GM10266 (cell line): ENCODE data around the gene LRCOL1.

Experiments
- DNase-seq: peaks from one replicate; pipeline ENCODE4 v3.0.0; 2012; ENCODE audit errors: extremely low spot score
- TF ChIP-seq, protein P1 (sequence below): IDR thresholded peaks from 2 replicates; pipeline ENCODE4 v1.5.1; 2012; ENCODE audit warnings: mild to moderate bottlenecking, low read depth; ENCODE audit not compliant: control insufficient read depth, insufficient read depth; ENCODE audit errors: missing control alignments

Gene LRCOL1

GRCh38 chr12:132620899-132621656, 10.7 kb upstream of the LRCOL1 start:
- TF ChIP-seq, protein P1, sequence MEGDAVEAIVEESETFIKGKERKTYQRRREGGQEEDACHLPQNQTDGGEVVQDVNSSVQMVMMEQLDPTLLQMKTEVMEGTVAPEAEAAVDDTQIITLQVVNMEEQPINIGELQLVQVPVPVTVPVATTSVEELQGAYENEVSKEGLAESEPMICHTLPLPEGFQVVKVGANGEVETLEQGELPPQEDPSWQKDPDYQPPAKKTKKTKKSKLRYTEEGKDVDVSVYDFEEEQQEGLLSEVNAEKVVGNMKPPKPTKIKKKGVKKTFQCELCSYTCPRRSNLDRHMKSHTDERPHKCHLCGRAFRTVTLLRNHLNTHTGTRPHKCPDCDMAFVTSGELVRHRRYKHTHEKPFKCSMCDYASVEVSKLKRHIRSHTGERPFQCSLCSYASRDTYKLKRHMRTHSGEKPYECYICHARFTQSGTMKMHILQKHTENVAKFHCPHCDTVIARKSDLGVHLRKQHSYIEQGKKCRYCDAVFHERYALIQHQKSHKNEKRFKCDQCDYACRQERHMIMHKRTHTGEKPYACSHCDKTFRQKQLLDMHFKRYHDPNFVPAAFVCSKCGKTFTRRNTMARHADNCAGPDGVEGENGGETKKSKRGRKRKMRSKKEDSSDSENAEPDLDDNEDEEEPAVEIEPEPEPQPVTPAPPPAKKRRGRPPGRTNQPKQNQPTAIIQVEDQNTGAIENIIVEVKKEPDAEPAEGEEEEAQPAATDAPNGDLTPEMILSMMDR: no peak
- DNase-seq: no peak

GRCh38 chr12:132620113-132620898, 9.9 kb upstream of the LRCOL1 start:
- no peak for DNase-seq
- TF ChIP-seq, protein P1: no peak

DNA sequence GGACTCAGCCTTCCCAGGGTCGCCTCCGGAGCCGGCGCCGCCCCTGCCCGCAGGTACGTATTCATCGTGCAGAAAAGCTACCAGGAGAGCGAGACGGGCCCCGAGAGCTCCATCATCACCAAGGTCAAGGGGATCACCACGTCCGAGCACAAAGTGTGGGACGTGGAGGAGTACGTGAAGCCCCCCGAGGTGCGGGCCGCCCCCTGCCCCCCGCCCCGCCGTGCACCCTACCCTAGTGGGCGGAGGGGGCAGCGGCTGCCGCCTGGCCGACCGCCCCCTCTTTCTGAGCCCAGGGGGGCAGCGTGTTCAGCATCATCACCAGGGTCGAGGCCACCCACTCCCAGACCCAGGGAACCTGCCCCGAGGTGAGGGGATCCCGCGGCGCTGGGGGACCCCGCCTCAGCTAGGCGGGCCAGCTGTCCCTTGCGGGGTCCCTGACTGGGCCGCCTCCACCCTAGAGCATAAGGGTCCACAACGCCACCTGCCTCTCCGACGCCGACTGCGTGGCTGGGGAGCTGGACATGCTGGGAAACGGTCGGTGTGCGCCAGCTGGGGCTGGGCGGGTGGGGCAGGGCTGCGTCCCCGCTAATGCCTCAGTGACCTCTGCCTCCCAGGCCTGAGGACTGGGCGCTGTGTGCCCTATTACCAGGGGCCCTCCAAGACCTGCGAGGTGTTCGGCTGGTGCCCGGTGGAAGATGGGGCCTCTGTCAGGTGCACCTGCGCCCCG, 9.2 kb upstream of the LRCOL1 start:
- no peak for DNase-seq

GRCh38 chr12:132619071-132619385, 8.6 kb upstream of the LRCOL1 start:
- TF ChIP-seq, protein P1: no peak
- DNase-seq: no peak

More for the DNA sequence above, 9.2 kb upstream of the LRCOL1 start:
- TF ChIP-seq, protein P1: no peak

DNA sequence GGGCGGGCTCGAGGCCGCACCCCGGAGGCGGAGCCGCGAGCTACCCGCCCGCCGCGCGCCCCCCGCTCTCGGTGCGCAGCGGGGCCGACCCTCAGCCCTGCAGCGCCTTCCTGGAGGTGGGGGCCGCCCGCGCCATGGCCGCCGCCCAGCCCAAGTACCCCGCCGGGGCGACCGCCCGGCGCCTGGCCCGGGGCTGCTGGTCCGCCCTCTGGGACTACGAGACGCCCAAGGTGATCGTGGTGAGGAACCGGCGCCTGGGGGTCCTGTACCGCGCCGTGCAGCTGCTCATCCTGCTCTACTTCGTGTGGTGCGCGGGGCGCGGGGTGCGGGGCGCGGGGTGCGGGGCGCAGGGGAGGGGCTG, 8.3 kb upstream of the LRCOL1 start, which contains the start of gene P2RX2:
Gene P2RX2, plus strand, starts transcription at position 94 of the 361 bp plus-strand sequence. Its CDS starts 41 bp downstream, at position 135.
- DNase-seq: no peak

DNA sequence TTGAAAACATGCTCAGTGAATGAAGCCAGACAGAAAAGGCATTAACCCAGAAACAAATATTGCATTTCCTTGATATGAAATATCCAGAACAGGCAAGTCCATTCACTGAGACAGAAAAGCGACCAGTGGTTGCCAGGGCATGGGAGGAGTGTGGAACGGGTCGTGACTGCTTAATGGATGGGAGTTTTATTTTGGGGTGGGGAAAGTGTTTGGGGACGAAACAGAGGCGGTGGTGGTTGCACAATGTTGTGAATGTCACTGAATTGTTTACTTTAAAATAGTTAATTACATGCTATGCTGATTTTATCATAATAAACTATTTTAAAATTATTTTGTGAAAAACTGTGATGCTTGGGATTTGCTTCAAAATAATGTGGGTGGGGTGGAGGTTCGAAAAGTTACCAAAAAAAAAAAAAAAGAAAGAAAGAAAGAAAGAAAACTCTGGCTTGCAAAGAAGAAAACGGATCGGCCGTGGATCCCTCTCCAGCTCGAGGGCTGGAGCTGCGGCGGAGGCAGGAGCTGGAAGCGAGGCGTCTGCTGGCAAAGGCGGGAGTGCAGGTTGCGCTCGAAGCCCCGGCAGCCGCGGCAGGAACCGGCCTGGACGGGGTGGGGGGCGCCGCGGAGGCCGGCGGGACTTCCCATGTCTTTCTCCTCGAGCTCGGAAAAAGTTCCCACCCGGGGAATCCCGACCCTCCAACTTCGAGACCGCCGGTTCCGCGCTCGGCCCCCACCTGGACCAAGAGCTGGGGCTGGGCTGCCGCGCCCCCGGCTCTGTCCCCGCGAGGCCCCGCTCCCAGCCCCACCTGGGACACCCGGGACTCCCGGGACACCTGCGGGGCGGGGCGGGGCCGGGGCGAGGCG, 7.7 kb upstream of the LRCOL1 start:
- TF ChIP-seq, protein P1: no peak
- DNase-seq: no peak

More for the DNA sequence above, 8.3 kb upstream of the LRCOL1 start, which contains the start of gene P2RX2:
- TF ChIP-seq, protein P1: no peak
